GM12878 (cell line): ENCODE data around the gene CLDN16. TPM values are rescaled to one million over a fixed set of nuclear protein-coding genes. Genes with fewer than 3 reads are reported as not detected.

ENCODE experiments used
- ATAC-seq: fragments of 200-7000 bp; cut with Tn5 transposase; 3 replicates; pipeline ENCODE4 v1.9.1; 2020; ENCODE audit warnings: mild to moderate bottlenecking, moderate library complexity
- BruUV-seq: library from RNA; stranded (reverse); fragments of 400-500 nt; replicated peaks from 2 replicates; lab custom pipeline; 2021; lab: Mats Ljungman, UMichigan
- CTCF ChIA-PET: fragments of 300-600 bp; sonication (Branson Sonifier 250); formaldehyde crosslinking; extraction: SDS; loops from one replicate; lab custom pipeline; 2021; ENCODE audit warnings: inconsistent platforms; lab: Yijun Ruan, JAX
- POLR2A ChIA-PET: fragments of 350-600 bp; formaldehyde crosslinking; extraction: SDS; loops from one replicate; lab custom pipeline; 2021; ENCODE audit warnings: inconsistent platforms; lab: Charles Lee
- RAD21 ChIA-PET: fragments of 300-600 bp; sonication (Branson Sonifier 250); formaldehyde crosslinking; loops from one replicate; lab custom pipeline; 2023; ENCODE audit warnings: antibody characterized with exemption; ENCODE audit not compliant: unreplicated experiment; lab: Charles Lee
- SMC1A ChIA-PET: fragments of 300-600 bp; sonication (Branson Sonifier 250); formaldehyde crosslinking; loops from one replicate; lab custom pipeline; 2023; ENCODE audit not compliant: unreplicated experiment, uncharacterized antibody; lab: Charles Lee
- DNase-seq: peaks from one replicate; pipeline ENCODE4 v3.0.0-alpha.2; 2011; ENCODE audit warnings: low read depth, low spot score
- FAIRE-seq: peaks from 3 replicates; lab custom pipeline; 2011; peaks lifted over from hg19 to GRCh38; lab: Jason Lieb, UNC
- H2AFZ ChIP-seq: 2 replicates; pipeline ENCODE4 v1.6.0; 2011; ENCODE audit warnings: low read depth, low read length, control low read depth; ENCODE audit not compliant: control insufficient read depth
- H3K27ac ChIP-seq: 2 replicates; pipeline ENCODE4 v1.5.1; 2011; ENCODE audit warnings: control low read depth; ENCODE audit not compliant: control insufficient read depth, insufficient read depth
- H3K27me3 ChIP-seq, 2 experiments: replicated peaks in 1 of 2; 2 replicates each; pipeline versions ENCODE4 v1.6.0 to v1.6.1; 2011; ENCODE audit warnings: low read length in 1 of 2; ENCODE audit not compliant: control insufficient read depth in 2 of 2, insufficient read depth in 2 of 2
- H3K36me3 ChIP-seq, 2 experiments: 2 replicates each; pipeline ENCODE4 v1.5.1; 2011; ENCODE audit warnings: low read length in 1 of 2; ENCODE audit not compliant: control insufficient read depth in 2 of 2, insufficient read depth in 2 of 2
- H3K4me1 ChIP-seq: 2 replicates; pipeline ENCODE4 v1.6.1; 2011; ENCODE audit warnings: mild to moderate bottlenecking, low read length, moderate library complexity, mixed read lengths; ENCODE audit not compliant: control insufficient read depth, insufficient read depth
- H3K4me2 ChIP-seq: 2 replicates; pipeline ENCODE4 v1.6.0; 2011; ENCODE audit warnings: control low read depth; ENCODE audit not compliant: control insufficient read depth, insufficient read depth
- H3K4me3 ChIP-seq: fragments of 200-600 bp; sonication (generic); 2 replicates; pipeline ENCODE4 v1.5.1; 2016
- H3K79me2 ChIP-seq: 2 replicates; pipeline ENCODE4 v1.6.0; 2011; ENCODE audit warnings: low read length; ENCODE audit not compliant: control insufficient read depth, insufficient read depth
- H3K9ac ChIP-seq: 2 replicates; pipeline ENCODE4 v1.8.0; 2011; ENCODE audit warnings: low read length, control low read depth, mixed read lengths; ENCODE audit not compliant: control insufficient read depth, insufficient read depth
- H3K9me3 ChIP-seq: replicated peaks from 3 replicates; pipeline ENCODE4 v1.5.1; 2011; ENCODE audit warnings: mild to moderate bottlenecking, low read length; ENCODE audit not compliant: control insufficient read depth, insufficient read depth
- H4K20me1 ChIP-seq: 2 replicates; pipeline ENCODE4 v1.6.0; 2011; ENCODE audit not compliant: control insufficient read depth, insufficient read depth
- CHD1 ChIP-seq: IDR thresholded peaks from 2 replicates; pipeline ENCODE4 v1.6.1; 2012; ENCODE audit warnings: low read depth, low read length, improper control_type of control experiment
- FOS ChIP-seq: IDR thresholded peaks from 3 replicates; pipeline ENCODE4 v1.6.1; 2011; ENCODE audit warnings: borderline replicate concordance; ENCODE audit not compliant: insufficient read length; ENCODE audit errors: extremely low read depth
- LARP7 ChIP-seq: fragments of 450-650 bp; IDR thresholded peaks from 2 replicates; pipeline ENCODE4 v1.6.1; 2017; ENCODE audit warnings: mild to moderate bottlenecking
- NR2F1 ChIP-seq: fragments of 450-650 bp; conservative IDR thresholded peaks from 2 replicates; pipeline ENCODE4 v1.6.1; 2017; ENCODE audit warnings: mild to moderate bottlenecking
- NRF1 ChIP-seq: conservative IDR thresholded peaks from 2 replicates; pipeline ENCODE4 v1.6.1; 2011; ENCODE audit warnings: mild to moderate bottlenecking, low read depth, low read length, improper control_type of control experiment
- POLR2AphosphoS2 ChIP-seq: IDR thresholded peaks from 2 replicates; pipeline ENCODE4 v1.6.1; 2011; ENCODE audit warnings: low read depth, mild to moderate bottlenecking, low read length, improper control_type of control experiment, moderate library complexity
- RBBP5 ChIP-seq: fragments of 200-600 bp; sonication (generic); conservative IDR thresholded peaks from 2 replicates; pipeline ENCODE4 v1.6.1; 2016
- SIN3A ChIP-seq: IDR thresholded peaks from 2 replicates; pipeline ENCODE4 v1.6.1; 2012; ENCODE audit warnings: low read depth, low read length, improper control_type of control experiment
- WRNIP1 ChIP-seq: IDR thresholded peaks from 2 replicates; pipeline ENCODE4 v1.6.1; 2011; ENCODE audit warnings: low read depth, low read length, improper control_type of control experiment, borderline replicate concordance
- WGBS: methylation state at CpG from one replicate; pipeline ENCODE4 v1.1.6; 2016; ENCODE audit warnings: low lambda C conversion rate; ENCODE audit not compliant: insufficient replicate concordance, insufficient coverage; ENCODE audit errors: missing lambda C conversion rate; 5-methylcytosine and 5-hydroxymethylcytosine counted together
- in situ Hi-C: fragments of 300-500 bp; cut with MboI; formaldehyde crosslinking; loops from 9 replicates; pipeline ENCODE4 v1.14.3; 2018; ENCODE audit warnings: mixed read lengths
- intact Hi-C: fragments of 100-400 bp; cut with micrococcal nuclease; formaldehyde crosslinking; loops from one replicate; pipeline ENCODE4 v1.14.2; 2022; ENCODE audit not compliant: unreplicated experiment
- polyA plus RNA-seq, 11 experiments: library from polyadenylated mRNA; depleted of rRNA in 4 of 11; unstranded in 6 of 11; stranded (reverse) in 5 of 11; fragments of >200 nt; fragmentation: Nextera tagmentation in 4 of 11; fragmentation: Illumina TruSeq in 1 of 11; extraction: Ambion mirVana in 4 of 11; extraction: Trizol in 1 of 11; gene quantifications; 1 replicate in 1 of 11; 2 replicates in 10 of 11; pipeline versions ENCODE4 v1.2.1 to v1.2.3, GENCODE V29; 2011 to 2016; ENCODE audit warnings: inconsistent platforms in 2 of 11, missing spikeins in 2 of 11, low read depth in 1 of 11
- total RNA-seq, 4 experiments: library from RNA; depleted of rRNA in 3 of 4; stranded (reverse); fragments of >200 nt in 3 of 4; fragmentation: Illumina TruSeq in 1 of 4; extraction: Trizol in 1 of 4; gene quantifications; 2 replicates each; pipeline versions ENCODE4 v1.2.1 to v1.2.3, GENCODE V29; 2013 to 2021
- TF ChIP-seq, protein P1 (sequence below): fragments of 450-650 bp; IDR thresholded peaks from 2 replicates; pipeline ENCODE4 v1.6.1; 2016; ENCODE audit warnings: mild to moderate bottlenecking
- TF ChIP-seq, protein P2 (sequence below): fragments of 450-650 bp; IDR thresholded peaks from 2 replicates; pipeline ENCODE4 v1.6.1; 2014; ENCODE audit warnings: mild to moderate bottlenecking
- TF ChIP-seq, protein P3 (sequence below): fragments of 450-650 bp; IDR thresholded peaks from 2 replicates; pipeline ENCODE4 v1.6.1; 2017; ENCODE audit warnings: borderline replicate concordance
- TF ChIP-seq, protein P4 (sequence below), 3 experiments: IDR thresholded peaks in 2 of 3; conservative IDR thresholded peaks in 1 of 3; 2 replicates each; pipeline ENCODE4 v1.5.1; 2011; ENCODE audit warnings: low read depth in 3 of 3, low read length in 3 of 3, mild to moderate bottlenecking in 3 of 3, control low read depth in 2 of 3, moderate library complexity in 2 of 3, inconsistent platforms in 1 of 3, mixed read lengths in 1 of 3; ENCODE audit not compliant: control insufficient read depth in 2 of 3, insufficient read depth in 1 of 3; ENCODE audit errors: extremely low read depth in 1 of 3

Gene CLDN16
- total and polyA plus RNA-seq, 10 of the 15 experiments (the other 5 are each of a cell fraction or from before 2014, with no cell fraction given): 3.2 to 26.6 (median 4.0) TPM

DNA sequence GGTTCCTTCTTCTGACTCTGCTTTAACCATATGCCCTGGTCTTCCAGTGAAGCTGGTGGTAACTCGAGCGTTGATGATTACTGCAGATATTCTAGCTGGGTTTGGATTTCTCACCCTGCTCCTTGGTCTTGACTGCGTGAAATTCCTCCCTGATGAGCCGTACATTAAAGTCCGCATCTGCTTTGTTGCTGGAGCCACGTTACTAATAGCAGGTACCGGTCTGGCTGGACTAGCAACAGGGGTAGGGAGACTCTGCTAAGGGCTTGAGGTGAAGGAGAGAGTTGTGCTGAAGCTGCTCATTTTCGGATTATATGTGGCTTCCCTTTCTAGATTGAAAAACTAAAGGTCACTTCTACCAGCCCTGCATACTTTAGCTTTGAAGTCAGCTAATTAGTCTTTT, 16.8 kb downstream of the CLDN16 start (continued):
- TF ChIP-seq, protein P1, sequence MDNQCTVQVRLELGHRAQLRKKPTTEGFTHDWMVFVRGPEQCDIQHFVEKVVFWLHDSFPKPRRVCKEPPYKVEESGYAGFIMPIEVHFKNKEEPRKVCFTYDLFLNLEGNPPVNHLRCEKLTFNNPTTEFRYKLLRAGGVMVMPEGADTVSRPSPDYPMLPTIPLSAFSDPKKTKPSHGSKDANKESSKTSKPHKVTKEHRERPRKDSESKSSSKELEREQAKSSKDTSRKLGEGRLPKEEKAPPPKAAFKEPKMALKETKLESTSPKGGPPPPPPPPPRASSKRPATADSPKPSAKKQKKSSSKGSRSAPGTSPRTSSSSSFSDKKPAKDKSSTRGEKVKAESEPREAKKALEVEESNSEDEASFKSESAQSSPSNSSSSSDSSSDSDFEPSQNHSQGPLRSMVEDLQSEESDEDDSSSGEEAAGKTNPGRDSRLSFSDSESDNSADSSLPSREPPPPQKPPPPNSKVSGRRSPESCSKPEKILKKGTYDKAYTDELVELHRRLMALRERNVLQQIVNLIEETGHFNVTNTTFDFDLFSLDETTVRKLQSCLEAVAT: no peak
- TF ChIP-seq POLR2AphosphoS2 (no peak), NR2F1 (no peak), NRF1 (no peak)
- TF ChIP-seq, protein P2, sequence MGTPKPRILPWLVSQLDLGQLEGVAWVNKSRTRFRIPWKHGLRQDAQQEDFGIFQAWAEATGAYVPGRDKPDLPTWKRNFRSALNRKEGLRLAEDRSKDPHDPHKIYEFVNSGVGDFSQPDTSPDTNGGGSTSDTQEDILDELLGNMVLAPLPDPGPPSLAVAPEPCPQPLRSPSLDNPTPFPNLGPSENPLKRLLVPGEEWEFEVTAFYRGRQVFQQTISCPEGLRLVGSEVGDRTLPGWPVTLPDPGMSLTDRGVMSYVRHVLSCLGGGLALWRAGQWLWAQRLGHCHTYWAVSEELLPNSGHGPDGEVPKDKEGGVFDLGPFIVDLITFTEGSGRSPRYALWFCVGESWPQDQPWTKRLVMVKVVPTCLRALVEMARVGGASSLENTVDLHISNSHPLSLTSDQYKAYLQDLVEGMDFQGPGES: no peak

DNA sequence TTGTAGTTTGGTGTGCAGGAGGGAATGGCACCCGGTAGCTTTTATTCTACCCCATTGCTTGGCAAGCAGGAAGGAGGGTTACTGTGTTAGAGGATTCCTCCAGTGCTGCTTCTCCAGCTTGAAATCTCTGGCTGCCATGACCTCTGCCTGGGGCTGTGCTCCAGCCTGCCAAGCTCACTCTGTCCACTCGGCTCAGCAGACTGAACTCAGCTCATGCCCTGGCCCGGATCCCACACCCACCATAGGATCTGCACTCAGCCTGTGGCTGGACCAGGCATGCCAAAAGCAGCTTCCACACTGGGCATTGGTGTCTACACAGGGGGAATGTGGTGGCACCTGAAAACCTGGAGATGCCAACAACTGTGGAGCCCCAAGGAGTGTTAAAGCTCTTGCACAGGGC, 26.3 kb downstream of the CLDN16 start:
- no peak overlapping the region for H3K4me2 ChIP-seq
- no peaks in the 10 kb centered on the region for H3K27me3 ChIP-seq
- no peak overlapping the region for H3K9ac ChIP-seq
- in situ Hi-C loops: no loop called here
- no peak overlapping the region for H2AFZ ChIP-seq
- TF ChIP-seq LARP7 (no peak), WRNIP1 (no peak), NRF1 (no peak), CHD1 (no peak), SIN3A (no peak), FOS (no peak), RBBP5 (no peak)
- TF ChIP-seq, protein P3, sequence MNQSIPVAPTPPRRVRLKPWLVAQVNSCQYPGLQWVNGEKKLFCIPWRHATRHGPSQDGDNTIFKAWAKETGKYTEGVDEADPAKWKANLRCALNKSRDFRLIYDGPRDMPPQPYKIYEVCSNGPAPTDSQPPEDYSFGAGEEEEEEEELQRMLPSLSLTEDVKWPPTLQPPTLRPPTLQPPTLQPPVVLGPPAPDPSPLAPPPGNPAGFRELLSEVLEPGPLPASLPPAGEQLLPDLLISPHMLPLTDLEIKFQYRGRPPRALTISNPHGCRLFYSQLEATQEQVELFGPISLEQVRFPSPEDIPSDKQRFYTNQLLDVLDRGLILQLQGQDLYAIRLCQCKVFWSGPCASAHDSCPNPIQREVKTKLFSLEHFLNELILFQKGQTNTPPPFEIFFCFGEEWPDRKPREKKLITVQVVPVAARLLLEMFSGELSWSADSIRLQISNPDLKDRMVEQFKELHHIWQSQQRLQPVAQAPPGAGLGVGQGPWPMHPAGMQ: no peak
- TF ChIP-seq, protein P4, sequence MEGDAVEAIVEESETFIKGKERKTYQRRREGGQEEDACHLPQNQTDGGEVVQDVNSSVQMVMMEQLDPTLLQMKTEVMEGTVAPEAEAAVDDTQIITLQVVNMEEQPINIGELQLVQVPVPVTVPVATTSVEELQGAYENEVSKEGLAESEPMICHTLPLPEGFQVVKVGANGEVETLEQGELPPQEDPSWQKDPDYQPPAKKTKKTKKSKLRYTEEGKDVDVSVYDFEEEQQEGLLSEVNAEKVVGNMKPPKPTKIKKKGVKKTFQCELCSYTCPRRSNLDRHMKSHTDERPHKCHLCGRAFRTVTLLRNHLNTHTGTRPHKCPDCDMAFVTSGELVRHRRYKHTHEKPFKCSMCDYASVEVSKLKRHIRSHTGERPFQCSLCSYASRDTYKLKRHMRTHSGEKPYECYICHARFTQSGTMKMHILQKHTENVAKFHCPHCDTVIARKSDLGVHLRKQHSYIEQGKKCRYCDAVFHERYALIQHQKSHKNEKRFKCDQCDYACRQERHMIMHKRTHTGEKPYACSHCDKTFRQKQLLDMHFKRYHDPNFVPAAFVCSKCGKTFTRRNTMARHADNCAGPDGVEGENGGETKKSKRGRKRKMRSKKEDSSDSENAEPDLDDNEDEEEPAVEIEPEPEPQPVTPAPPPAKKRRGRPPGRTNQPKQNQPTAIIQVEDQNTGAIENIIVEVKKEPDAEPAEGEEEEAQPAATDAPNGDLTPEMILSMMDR (IDR thresholded peaks at IDR 0.05 in 2 of 3, conservative IDR thresholded peaks at IDR 0.05 in 1 of 3; ENCODE audit: control insufficient read depth in 2 of 3, extremely low read depth in 1 of 3, insufficient read depth in 1 of 3, low read depth in 3 of 3, low read length in 3 of 3): no peak
- TF ChIP-seq, all 136 proteins: peak for 0
- 7% methylated on average over 3 of the region's 3 CpGs for WGBS
- SMC1A ChIA-PET: interaction anchor here (1.4 to 1.9 kb wide), 3 partner anchors 9 to 453 kb away, joined by 4 to 17 read pairs (median 7); no protein-coding TSS in a partner anchor
- POLR2A ChIA-PET: no interaction called here
- BruUV-seq: no TSS peak
- no peaks in the 10 kb centered on the region for H3K36me3 ChIP-seq
- H3K27ac ChIP-seq: no peak overlapping the region
- H4K20me1 ChIP-seq: no peaks in the 10 kb centered on the region
- FAIRE-seq (no peak), DNase-seq (no peak), ATAC-seq (no peak)
- CTCF ChIA-PET: interaction anchor here (1.0 to 2.4 kb wide), 6 partner anchors 9 to 453 kb away, joined by 3 to 19 read pairs (median 5); no protein-coding TSS in a partner anchor
- intact Hi-C loops: no loop called here
- RAD21 ChIA-PET: interaction anchor here (1.2 to 2.4 kb wide), 3 partner anchors 10 to 30 kb away, joined by 3 to 11 read pairs (median 3); no protein-coding TSS in a partner anchor
- H3K79me2 ChIP-seq: no peaks in the 10 kb centered on the region
- no peaks in the 10 kb centered on the region for H3K9me3 ChIP-seq
- H3K4me1 ChIP-seq: no peaks in the 10 kb centered on the region
- no peak overlapping the region for H3K4me3 ChIP-seq
